NCI-H748 (cell line): Measurements from ENCODE around the gene DMKN.

Source experiments
- DNase-seq: peaks from one replicate; lab custom pipeline; 2025; ENCODE audit not compliant: unreplicated experiment; lab: John Stamatoyannopoulos, UW

DMKN gene

DNA sequence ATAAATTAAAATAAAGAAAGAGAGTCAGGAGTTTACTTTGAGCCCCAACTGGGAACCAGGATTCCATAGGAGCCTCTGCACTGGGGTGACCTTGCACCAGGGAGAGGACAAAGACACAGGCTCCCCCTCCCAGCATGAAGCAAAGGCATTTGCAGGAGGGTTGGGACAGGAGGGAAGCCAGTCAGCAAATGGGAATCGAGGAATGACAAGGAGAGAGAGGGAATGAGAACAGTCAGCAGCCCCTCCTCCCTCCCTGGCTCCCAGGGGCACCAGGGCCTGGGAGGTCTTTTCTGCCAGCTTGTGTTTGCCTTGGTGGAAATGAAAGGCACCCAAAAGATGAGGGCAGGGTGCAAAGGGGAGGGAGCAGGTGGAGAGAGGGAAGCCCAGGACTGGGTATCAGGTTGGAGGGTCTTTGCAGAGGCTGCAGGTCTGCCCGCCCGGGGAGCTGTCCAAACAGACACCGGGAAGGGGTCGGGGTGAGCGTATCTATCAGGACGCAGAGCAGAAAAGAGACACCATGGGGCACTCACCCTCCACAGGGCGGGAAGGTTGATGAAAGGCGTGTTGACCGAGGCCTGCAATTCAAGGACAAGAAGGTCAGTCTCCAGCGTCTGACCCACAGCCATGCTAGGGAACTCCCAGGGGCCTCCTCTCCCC, 10.9 kb upstream of the DMKN start:
- no peak for DNase-seq

DNA sequence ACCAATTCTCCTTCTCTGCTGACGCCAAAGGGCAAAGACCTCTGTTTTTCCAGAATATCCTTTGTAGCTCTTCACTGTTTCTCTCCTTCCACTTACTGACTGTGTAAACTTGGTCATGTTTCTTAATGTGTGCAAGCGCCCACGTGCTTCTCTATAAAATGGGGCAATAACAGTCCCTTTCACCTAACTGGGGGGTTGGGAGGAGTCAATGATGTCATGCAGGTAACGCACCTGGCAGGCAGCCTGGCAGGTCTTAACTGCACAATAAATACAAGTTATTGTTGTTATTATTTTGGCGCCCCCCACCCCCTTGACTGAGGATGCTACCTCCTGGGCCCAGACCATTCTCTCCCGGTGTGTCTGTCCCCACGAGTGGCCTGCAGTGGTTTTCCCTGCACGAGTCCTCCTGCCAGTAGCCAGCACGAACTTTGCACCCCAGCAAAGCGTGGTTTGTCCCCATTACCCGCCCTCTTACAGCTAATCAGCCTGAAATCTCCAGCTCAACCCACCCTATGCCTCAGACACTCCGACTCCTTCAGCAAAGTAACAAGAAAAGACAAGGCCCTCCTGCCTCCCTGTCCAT, 9.4 kb upstream of the DMKN start:
- no peak for DNase-seq

DNA sequence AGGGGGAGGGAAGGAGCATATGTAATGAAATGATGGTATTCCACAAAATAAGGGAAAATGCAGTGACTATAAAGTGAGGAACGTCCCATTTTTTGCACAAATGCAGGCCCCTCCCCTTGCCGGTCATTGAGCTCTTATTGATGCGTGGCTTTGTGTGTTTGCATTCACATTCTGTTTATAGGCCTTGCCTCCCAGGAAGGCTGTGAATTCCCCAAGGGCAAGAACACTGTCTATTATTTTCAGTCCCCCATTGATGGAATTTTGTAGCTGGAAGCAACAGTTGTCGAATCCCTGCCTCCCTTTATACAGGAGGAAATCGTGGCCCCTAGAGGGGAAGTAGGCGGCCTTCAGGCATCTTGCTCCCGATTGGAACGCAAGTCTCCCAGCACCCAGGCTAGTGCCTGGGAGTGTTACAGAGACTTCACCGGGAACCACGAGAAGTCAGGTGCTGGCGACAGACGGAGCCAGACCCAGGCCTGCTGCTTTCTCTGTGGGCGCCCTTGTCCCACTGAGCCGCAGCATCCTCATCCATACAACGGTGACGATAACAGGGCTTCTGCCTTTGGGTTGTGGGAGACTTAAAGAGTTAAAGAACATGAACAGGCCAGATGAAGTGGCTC, 7.8 kb upstream of the DMKN start:
- DNase-seq, result no peak

DNA sequence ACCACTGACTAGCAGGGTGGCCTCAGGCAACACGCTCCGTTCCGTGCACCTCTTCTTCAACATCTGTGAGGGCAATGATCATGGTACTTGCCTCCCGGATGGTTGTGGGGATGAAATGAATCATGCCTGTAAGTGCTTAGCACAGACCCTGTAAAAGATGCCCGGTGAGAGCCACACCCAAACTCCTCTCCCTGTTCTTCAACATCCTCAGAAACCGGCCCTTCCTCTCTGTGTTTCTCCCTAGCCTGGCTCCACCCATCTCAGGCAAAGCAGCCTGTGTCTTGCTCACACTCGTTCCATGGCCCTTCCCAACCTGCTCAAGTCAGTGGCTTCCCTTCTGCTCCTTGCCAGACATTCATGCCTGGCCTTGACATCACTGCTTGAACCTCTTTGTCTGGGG, 5.8 kb upstream of the DMKN start:
- no peak for DNase-seq

DNA sequence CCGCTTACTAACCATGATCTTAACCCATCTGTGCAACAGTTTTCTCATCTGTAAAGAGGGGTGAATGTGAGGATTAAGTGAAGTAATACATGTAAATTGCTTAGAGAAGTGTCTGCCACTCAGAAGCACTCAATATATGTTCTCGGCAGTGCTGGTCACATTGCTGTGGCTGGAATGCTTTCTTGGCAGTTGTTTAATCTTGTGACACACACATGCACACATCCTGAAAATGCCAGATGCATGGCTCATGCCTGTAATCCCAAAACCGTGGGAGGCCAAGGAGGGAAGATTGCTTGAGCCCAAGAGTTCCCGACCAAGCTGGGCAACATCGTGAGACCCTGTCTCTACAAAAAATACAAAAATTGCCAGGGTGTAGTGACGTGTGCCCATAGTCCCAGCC, 4.9 kb upstream of the DMKN start:
- DNase-seq, result no peak

DNA sequence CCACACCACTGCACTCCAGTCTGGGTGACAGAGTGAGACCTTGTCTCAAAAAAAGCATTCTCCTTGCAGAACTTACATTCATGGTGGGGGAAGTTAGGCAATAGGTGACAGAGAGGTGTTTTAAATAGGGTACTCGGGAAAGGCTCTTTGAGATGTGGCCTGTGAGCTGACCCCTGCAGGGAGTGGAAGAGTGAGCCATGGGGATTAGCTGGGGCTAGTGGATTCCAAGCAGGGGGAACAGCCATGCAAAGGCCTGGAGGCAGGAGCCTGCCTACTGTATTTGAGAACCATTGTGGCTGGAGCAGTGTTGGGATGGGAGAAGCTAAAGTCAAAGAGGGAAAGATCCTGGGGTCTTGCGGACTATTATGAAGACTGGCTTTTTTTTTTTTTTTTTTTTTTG, 3.9 kb upstream of the DMKN start:
- no peak for DNase-seq

DNA sequence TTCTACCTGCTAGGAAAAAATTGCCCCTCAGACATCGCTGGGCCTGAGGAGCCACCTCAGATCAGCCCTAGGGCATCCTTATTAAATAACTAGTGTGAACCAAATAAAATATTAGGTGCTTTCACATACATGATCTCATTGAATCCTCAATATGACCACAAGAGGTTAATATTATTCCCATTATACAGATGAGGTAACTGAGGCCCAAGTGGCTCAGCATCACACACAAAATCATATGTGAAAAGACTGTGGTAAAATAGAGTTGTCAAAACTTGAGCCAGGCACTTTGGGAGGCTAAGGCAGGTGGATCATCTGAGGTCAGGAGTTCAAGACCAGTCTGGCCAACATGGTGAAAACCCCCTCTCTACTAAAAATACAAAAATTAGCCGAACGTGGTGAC, 2.9 kb upstream of the DMKN start:
- no peak for DNase-seq

DNA sequence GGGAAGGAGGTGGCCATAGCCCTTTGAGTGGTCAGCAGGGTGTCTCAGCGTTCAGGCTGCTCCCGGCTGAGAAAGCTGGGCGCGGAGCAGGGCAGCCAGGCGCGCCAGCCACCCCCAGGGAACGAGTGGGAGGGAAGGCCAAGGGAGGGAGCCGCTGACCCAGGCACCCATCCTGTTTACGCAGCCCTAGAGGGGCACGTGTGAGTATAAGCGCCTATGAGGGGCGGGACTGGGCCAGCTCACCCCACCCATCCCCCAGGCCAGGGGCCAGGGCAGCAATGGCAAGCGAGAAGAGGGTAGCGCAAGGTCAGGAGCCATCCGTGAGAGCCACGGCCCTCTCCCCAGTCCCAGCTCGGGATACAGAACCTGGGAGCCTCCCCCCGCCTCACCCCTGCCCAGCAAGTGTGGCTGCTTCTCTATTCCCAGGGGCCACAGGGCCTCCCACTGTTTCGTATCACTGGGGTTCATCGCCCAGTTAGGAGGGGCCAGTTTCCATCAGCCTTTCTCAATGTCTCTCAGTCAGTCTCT, 897 bp upstream of the DMKN start:
- no peak for DNase-seq

DNA sequence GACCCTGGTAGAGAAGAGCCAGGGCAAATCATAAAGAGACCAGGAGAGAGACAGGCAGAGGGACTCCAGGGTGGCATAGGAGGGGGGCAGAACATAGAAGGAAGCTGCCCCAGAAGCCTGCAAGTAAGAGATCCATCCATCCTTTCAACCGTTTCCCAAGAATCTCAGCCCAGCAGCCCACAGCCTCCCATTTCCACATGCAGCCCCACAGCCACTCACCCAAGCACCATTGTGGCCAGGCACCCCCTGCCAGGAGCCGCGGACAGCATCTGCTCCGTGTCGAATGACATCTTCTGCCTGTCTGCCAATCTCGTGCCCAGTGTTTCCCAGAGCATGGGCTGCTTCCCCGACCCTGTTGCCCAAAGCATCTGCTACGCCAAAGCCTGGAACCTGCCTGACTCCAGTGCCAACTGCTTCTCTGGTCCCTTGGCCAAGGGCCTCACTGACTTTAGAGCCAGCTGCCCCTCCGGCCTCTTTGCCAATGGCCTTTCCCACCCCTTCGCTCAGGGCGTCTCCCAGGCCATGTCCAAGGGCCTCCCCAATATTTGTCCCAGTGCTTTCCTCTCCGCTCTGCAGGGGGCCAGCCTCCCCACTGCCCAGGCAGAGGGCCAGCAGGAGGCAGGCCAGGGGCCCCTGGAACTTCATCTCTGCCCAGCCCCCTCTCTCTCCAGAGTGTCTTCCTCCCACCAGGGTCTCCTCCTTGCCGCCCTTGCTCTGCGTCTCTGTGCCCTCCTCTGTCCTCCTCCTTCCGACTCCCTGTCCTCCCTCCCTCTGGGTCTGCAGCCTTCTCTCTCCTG, 420 bp downstream of the DMKN start:
- DNase-seq, result no peak

DNA sequence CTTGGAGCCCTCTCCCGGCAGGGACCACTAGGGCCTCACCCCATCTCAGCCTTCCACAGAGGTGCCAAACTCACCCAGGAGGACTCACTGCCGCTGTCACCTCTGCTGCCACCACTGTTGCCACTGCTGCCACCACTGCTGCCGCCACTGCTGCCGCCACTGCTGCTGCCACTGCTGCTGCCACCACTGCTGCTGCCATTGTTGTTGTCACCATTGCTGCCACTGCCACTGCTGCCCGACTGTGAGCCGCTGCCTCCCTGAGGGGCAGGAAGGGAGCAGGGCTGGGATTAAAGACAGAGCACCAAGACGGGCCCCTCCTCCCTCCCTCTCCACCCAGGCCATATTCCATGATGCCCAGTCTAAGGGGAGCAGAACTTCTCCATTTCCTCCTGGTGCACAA, 2.1 kb downstream of the DMKN start:
- no peak for DNase-seq

DNA sequence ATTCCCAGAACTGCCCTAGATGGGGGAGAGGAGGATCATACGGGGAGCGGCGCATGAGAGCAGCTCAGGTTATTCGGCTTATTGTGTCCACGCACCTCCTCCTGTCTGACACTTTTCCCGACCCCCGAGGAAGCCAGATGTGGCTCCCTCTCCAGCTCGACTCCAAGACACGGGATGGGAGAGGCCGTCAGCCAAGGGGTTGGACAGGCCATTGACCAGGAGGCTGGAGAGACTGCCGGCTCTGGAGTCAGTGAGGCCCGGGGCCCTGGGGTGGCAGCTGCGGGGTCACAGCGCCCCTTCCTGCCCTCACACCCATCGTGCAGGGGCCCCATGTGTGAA, 2.9 kb downstream of the DMKN start:
- DNase-seq, result no peak

DNA sequence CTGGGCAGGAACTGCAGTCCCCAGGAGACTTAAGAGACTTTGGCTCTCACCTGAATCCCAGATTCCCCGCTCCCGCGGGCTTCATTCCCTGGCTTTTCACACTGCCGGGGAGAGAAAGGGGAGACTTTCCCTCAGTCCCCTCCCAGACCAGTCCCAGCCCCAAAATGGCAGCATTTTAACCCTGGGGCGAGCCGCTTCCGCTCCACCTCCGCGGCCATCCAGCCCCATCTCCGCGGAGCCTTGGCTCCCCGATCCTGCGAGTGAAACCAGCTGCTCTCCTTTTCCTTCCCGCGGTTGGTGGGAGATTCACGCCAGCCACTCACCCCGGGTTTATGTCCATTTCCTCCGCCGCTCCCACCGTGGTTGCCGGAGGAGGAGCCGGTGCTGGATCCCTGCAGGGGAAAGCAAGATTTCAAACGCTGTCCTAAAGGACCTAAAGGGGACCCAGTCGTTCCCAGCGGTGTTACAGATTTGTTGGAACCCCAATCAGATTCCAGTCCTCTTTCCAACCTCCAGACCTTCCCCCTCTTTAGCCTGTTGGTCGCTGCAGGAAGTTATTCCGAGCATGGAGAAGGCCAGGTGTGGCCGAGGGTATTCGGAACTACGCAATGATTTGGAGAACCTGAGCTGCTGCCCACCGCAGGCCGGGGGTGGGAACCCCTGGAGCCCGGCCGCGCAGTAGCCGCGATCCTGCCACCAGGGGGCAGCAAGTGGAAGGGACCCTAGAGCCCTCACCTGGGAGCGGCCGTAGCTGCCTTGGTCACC, 3.4 kb downstream of the DMKN start:
- peak; percentile 89 for DNase-seq

DNA sequence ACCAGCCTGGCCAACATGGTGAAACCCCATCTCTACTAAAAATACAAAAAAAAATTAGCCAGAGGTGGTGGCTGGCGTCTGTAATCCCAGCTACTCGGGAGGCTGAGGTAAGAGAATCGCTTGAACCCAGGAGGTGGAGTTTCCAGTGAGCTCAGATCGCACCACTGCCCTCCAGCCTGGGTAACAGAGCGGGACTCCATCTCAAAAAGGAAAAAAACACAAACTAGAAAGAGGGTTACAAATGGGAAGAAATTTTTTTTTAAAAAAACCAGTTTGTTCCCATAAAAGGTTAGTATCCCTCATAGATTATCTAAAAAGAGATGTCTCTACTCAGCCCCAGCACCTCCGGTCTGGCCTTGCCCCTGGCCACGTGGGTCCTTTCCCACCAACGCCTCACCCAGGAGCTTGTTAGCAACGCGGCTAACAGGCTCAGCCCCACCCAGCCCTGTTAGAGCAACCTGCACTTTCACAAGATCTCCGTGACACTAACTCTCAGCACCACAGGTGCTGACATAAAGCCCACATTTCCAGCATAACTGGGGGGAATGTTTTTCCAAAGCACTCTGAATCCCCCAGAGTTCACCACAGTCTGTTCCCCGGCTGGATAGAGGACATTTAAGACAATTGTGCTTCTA, 4.3 kb downstream of the DMKN start:
- peak; percentile 85 for DNase-seq

DNA sequence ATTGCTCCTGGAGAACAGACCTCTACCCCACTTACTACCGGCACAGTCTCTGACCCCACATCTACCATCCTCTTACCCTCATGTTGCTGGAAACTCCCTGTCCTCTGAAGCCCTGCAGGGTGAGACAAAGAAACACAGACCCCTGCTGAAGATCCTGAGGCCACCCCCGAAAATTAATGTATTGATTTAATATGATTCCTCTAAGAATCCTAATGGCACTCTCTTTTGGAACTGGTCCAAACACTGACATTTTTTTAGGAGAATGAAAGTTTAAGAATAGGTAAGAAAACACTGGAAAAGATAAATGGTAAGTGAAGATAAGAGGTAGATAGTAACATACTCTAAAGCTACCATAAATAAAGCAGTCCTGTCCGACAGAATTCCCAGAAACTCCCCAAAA, 5.3 kb downstream of the DMKN start:
- no peak for DNase-seq

DNA sequence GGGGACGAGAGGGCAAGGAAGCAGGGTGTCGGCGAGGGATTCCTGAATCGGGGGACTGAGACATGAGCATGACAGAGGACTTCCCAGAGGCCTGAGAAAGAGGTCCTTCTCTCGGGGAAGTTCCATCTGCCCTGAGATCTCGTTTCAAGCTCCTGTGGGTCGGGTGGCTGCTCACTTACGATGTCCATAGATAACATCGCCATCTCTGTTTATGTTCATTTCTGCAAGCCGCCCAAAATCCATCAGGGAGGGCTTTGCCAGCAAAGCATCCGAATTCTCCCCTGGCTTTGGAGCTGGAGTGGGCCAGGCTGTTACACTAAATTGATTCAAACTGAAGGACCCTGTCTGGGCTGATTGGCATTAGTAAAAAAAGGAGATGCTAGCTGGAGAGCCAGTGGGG, 5.9 kb downstream of the DMKN start:
- no peak for DNase-seq

DNA sequence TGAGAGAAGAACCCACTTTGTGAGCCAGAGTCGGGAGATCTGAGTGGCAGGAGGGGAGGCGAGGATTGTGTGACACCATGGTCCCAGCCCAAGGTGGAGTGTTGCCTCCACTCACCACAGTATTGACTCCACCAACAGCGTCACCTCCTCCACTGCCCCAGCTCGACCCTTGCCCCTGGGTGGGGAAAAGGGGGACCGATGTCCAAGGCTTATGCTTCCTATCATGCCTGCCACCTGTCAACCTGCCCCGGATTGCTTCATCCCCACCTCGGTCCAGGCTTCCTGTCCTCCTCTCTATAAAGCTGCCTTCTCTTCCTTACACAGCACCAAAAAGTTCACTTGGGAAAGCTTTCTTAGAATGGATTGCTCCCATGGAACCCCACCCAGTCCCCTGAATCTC, 7.4 kb downstream of the DMKN start:
- no peak for DNase-seq

DNA sequence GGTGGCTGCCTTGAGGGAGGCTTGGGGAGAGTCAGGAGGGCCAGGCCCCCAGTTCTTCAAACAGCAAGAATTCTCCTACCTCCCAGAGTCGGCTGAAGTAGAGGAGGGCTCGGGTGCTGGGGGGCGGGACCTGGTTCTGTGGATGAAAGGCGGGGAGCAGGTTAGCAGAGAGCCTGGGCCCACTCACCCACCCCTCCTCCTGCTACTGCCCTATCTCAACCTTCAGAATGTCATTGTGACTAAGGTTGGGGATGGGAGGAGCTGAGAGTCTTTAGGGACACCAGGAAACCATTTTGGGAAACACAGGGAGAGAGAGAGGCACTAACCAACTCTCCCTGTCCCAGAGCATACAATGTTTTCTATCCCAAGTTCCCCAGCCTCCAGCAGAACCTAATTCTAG, 10.7 kb downstream of the DMKN start:
- no peak for DNase-seq

DNA sequence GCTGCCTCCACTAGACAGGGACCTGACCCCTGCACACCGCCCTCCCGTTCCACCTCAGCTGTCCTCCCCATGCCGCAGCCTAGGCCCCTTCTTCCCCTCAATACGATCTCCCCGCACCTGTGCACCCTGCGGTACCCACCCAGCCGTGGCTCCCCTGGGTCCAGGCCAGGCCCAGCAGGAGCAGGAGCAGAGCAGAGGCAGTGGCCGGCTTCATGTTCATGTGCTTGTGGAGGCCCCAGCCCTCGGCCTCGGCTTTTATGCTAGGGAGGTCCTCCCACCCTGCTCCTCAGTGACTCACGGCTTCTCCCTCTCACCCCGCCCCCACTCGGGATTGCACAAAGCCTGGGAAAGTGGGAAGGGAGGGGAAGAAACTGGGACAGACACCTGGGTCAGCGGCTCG, 11.8 kb downstream of the DMKN start:
- no peak for DNase-seq

DNA sequence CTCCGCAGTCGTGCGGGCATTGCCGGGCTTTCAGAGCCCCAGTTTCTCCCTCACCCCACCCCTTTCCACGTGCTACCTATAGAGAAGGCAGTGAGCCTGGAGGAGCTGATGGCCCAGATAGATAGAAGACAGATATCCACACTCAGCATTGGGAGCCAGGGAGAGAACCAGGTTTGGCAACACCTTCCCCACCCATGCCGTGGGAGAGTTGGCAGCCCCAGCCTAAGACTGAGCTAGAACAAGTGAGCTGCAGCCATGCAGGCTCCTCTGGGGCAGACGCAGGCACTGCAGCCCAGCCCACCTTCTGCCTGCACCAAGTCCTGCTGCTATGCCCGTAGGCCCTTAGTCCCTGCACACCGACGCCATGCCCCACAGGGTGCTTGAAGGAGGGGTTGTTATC, 12.8 kb downstream of the DMKN start:
- no peak for DNase-seq

DNA sequence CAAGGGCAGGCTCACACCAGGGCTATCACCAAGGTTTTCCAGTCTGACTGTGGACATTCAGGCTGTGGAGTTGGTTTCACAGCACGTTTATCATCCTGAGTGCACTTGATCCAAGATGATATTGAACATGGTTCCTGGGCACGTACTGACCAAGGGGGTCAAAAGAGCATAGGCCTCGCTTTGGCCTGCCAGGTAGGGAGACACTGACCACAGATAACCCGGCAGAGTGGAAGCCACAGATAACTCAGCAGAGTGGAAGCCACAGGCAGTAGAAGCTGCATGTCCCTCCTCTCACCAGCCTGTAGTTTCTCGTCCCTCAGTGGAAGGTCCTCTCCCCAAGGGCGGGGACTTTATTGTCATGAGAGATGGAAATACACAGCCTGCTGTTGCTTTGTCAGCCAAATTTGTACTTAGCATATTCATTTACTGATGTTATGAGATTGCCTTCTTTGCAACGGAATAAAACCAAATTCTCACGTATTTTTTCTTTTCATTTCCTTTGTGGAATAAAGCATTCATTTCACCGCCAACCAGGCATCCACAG, 14.4 kb downstream of the DMKN start:
- no peak for DNase-seq

DNA sequence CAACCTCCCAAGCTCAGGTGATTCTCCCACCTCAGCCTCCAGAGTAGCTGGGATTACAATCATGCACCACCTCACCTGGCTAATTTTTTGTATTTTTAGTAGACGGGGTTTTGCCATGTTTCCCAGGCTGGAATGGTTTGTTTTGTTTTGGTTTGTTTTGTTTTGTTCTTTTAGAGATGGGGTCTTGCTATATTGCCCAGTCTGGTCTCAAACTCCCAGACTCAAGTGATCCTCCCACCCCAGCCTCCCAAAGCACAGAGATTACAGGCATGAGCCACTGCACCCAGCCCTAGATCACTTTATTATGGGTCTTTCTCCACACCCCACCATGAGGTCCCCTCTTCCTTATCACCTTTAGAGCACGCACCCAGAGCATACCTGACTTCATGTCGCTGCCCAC, 15.2 kb downstream of the DMKN start:
- DNase-seq, result no peak
